ENCODE results near the gene LSM11. TPM values are rescaled to one million over a fixed set of nuclear protein-coding genes. Genes with fewer than 3 reads are reported as not detected.

LSM11 gene
- total and polyA plus RNA-seq, 2 of the 4 experiments (the other 2 are of a cell fraction): 1.4 to 3.0 TPM

DNA sequence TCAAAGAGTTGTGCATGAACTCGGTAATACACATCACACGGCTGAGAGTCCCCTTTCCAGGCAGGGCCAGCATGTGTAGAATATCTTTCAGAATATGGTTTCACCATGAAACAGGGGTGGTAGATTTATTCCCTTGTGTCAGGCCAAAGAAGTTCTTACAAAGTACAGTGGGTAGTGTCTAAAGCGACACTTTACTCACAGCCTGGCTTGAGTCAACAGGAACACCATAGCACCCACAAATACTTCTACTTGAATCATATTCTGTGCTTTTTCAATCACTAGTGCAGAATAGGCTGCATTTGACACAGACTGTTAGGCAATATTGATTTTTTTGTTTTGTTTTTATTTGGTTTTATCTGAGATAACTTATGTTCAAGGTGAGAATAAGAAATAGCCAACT lies 12.6 kb downstream of the LSM11 start:
- DNase-seq (no peak), ATAC-seq (ENCODE audit: low read depth) (no peak)
- Histone ChIP-seq H3K36me3 (ENCODE audit: control insufficient read depth, insufficient read depth, low read length) (peaks cover 7% of the 10 kb centered on the region), H3K4me3 (ENCODE audit: insufficient read depth, low read depth, low read length) (no peak overlapping the region), H2AK9ac (replicated peaks; ENCODE audit: low read depth, low read length, poor library complexity) (no peak overlapping the region), H3K79me1 (ENCODE audit: low read depth in 1 of 2, low read length in 2 of 2) (peaks cover 2 to 5% of the 10 kb centered on the region in 2 experiments; a peak in 3 of 4 replicates), H3K56ac (ENCODE audit: extremely low read depth, insufficient read depth, low read length) (no peak overlapping the region), H3K23ac (ENCODE audit: low read depth, low read length) (no peak overlapping the region), H3K9me1 (ENCODE audit: insufficient read depth, low read length) (0 out of 2 replicates have a peak, but pooled peaks cover 1% of the 10 kb centered on the region), H3K9me3 (ENCODE audit: control insufficient read depth, insufficient read depth, low read length) (no peaks in the 10 kb centered on the region), H2AFZ (replicated peaks; ENCODE audit: low read length, poor library complexity) (no peak overlapping the region), H2BK20ac (ENCODE audit: low read depth, low read length) (no peak overlapping the region), H2BK120ac (ENCODE audit: low read depth, low read length) (no peak overlapping the region), H3K4ac (ENCODE audit: low read depth, low read length) (no peak overlapping the region), H3K27ac (ENCODE audit: insufficient read depth, low read length) (no peak overlapping the region), H4K5ac (ENCODE audit: low read depth, low read length) (no peak overlapping the region), H3K4me1 (ENCODE audit: control insufficient read depth, insufficient read depth, low read length) (no peaks in the 10 kb centered on the region), H4K20me1 (ENCODE audit: insufficient read depth, low read length) (no peaks in the 10 kb centered on the region), H4K91ac (ENCODE audit: insufficient read depth, low read depth, low read length) (no peak overlapping the region), H3K27me3 (ENCODE audit: control insufficient read depth, insufficient read depth, low read length) (no peaks in the 10 kb centered on the region), H3K4me2 (ENCODE audit: low read depth, low read length) (no peak overlapping the region), H4K8ac (ENCODE audit: low read depth in 2 of 2, low read length in 2 of 2) (no peak overlapping the region), H3K18ac (ENCODE audit: low read depth, low read length) (no peak overlapping the region), H2BK5ac (ENCODE audit: low read depth, low read length, poor library complexity, severe bottlenecking) (no peak overlapping the region), H3K14ac (replicated peaks; ENCODE audit: low read depth, low read length) (no peak overlapping the region), H3K9ac (ENCODE audit: low read depth, low read length) (no peak overlapping the region), H2BK15ac (ENCODE audit: low read depth, low read length) (no peak overlapping the region), H2AK5ac (ENCODE audit: low read depth, low read length) (no peak overlapping the region)
- in situ Hi-C loops (cut with MboI; ENCODE audit: low sequenced_read_pairs) (no loop called here), dilution Hi-C loops (cut with HindIII; ENCODE audit: low sequenced_read_pairs, unreplicated experiment) (no loop called here), intact Hi-C loops (cut with micrococcal nuclease) (no loop called here)
- no peak for TF ChIP-seq RAD21 (IDR thresholded peaks at IDR 0.05; ENCODE audit: low read length)
- TF ChIP-seq, protein P1, sequence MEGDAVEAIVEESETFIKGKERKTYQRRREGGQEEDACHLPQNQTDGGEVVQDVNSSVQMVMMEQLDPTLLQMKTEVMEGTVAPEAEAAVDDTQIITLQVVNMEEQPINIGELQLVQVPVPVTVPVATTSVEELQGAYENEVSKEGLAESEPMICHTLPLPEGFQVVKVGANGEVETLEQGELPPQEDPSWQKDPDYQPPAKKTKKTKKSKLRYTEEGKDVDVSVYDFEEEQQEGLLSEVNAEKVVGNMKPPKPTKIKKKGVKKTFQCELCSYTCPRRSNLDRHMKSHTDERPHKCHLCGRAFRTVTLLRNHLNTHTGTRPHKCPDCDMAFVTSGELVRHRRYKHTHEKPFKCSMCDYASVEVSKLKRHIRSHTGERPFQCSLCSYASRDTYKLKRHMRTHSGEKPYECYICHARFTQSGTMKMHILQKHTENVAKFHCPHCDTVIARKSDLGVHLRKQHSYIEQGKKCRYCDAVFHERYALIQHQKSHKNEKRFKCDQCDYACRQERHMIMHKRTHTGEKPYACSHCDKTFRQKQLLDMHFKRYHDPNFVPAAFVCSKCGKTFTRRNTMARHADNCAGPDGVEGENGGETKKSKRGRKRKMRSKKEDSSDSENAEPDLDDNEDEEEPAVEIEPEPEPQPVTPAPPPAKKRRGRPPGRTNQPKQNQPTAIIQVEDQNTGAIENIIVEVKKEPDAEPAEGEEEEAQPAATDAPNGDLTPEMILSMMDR (conservative IDR thresholded peaks at IDR 0.05; ENCODE audit: low read depth, low read length): no peak
- TF ChIP-seq RFX5 (IDR thresholded peaks at IDR 0.05; ENCODE audit: low read depth, low read length): no peak
- no peak for TF ChIP-seq MXI1 (IDR thresholded peaks at IDR 0.05; ENCODE audit: borderline replicate concordance, low read depth, low read length)
- no peak for TF ChIP-seq POLR2A (IDR thresholded peaks at IDR 0.05; ENCODE audit: low read depth, low read length)
- BruUV-seq (replicated peaks): no TSS peak
- POLR2A ChIA-PET (ENCODE audit: unreplicated experiment): no interaction called here
- CTCF ChIA-PET: no interaction called here
- WGBS, 2 experiments (ENCODE audit: extremely low coverage in 2 of 2, insufficient read length in 1 of 2): 100% methylated on average over 1 of the region's 3 CpGs; no CpG with 5 or more reads in 1 of the 2 experiments
